B cell (primary cell): ENCODE results near the gene NID1. TPM values are rescaled to one million over a fixed set of nuclear protein-coding genes. Genes with fewer than 3 reads are reported as not detected.

Source experiments
- ATAC-seq: fragments of 200-7000 bp; cut with Tn5 transposase; one replicate; pipeline ENCODE4 v1.10.0; 2021; ENCODE audit warnings: low read depth, mild to moderate bottlenecking, moderate number of reproducible peaks, moderate library complexity
- CTCF ChIA-PET: fragments of 350-600 bp; sonication (Branson Sonifier 250); formaldehyde crosslinking; loops from one replicate; lab custom pipeline; 2021; ENCODE audit warnings: antibody characterized with exemption, inconsistent platforms; lab: Charles Lee
- POLR2A ChIA-PET: fragments of 350-600 bp; sonication (Branson Sonifier 250); formaldehyde crosslinking; loops from one replicate; lab custom pipeline; 2021; ENCODE audit warnings: antibody characterized with exemption; lab: Charles Lee
- DNase-seq: peaks from one replicate; pipeline ENCODE4 v3.0.0; 2013
- H2AFZ ChIP-seq: 2 replicates; pipeline ENCODE4 v1.6.1; 2012; ENCODE audit warnings: mild to moderate bottlenecking, low read depth, low read length; ENCODE audit not compliant: insufficient read depth, poor library complexity, severe bottlenecking
- H3K27ac ChIP-seq, 2 donors: 1 replicate in 1 of 2; 2 replicates in 1 of 2; pipeline ENCODE4 v1.5.1; 2012 to 2013; ENCODE audit warnings: low read length in 2 of 2, mild to moderate bottlenecking in 2 of 2, moderate library complexity in 1 of 2
- H3K27me3 ChIP-seq, 4 experiments: fragments of 200-600 bp in 1 of 4; sonication (generic) in 1 of 4; replicated peaks in 1 of 4; 1 replicate in 2 of 4; 2 replicates in 2 of 4; pipeline versions ENCODE4 v1.6.1 to v1.7.0; 2013 to 2016; ENCODE audit warnings: low read length in 3 of 4, mild to moderate bottlenecking in 2 of 4, mixed read lengths in 1 of 4, moderate library complexity in 1 of 4; ENCODE audit not compliant: insufficient read depth in 4 of 4, control insufficient read depth in 3 of 4; ENCODE audit errors: control extremely low read depth in 1 of 4
- H3K36me3 ChIP-seq, 2 experiments: replicated peaks in 1 of 2; 1 replicate in 1 of 2; 2 replicates in 1 of 2; pipeline versions ENCODE4 v1.6.1 to v1.7.1; 2013; ENCODE audit warnings: low read length in 1 of 2; ENCODE audit not compliant: insufficient read depth in 2 of 2, control insufficient read depth in 1 of 2; ENCODE audit errors: control extremely low read depth in 1 of 2, extremely low read depth in 1 of 2
- H3K4me1 ChIP-seq, 2 donors: fragments of 200-600 bp in 1 of 2; sonication (generic) in 1 of 2; 1 replicate in 1 of 2; 2 replicates in 1 of 2; pipeline versions ENCODE4 v1.5.1 to v1.6.1; 2013 to 2017; ENCODE audit warnings: low read length in 2 of 2; ENCODE audit not compliant: control insufficient read depth in 2 of 2, insufficient read depth in 2 of 2
- H3K4me2 ChIP-seq: replicated peaks from 2 replicates; pipeline ENCODE3; 2012; ENCODE audit warnings: mild to moderate bottlenecking, low read depth, low read length; ENCODE audit not compliant: poor library complexity, severe bottlenecking
- H3K4me3 ChIP-seq, 5 experiments: fragments of 200-600 bp in 1 of 5; sonication (generic) in 1 of 5; 1 replicate in 3 of 5; 2 replicates in 2 of 5; pipeline versions ENCODE4 v1.5.1 to v1.7.0; 2011 to 2016; ENCODE audit warnings: low read length in 4 of 5, mild to moderate bottlenecking in 4 of 5, low read depth in 2 of 5, control low read depth in 1 of 5, moderate library complexity in 1 of 5; ENCODE audit not compliant: insufficient read depth in 1 of 5; ENCODE audit errors: control extremely low read depth in 1 of 5, extremely low read depth in 1 of 5
- H3K79me2 ChIP-seq: fragments of 200-600 bp; sonication (generic); one replicate; pipeline ENCODE4 v1.6.0; 2016; ENCODE audit warnings: low read length; ENCODE audit not compliant: control insufficient read depth, insufficient read depth
- H3K9ac ChIP-seq: fragments of 200-600 bp; sonication (generic); 2 replicates; pipeline ENCODE4 v1.6.1; 2017; ENCODE audit warnings: mild to moderate bottlenecking, low read length, moderate library complexity
- H3K9me3 ChIP-seq, 3 donors: one replicate each; pipeline versions ENCODE4 v1.6.1 to v1.7.1; 2013; ENCODE audit warnings: low read length in 2 of 3; ENCODE audit not compliant: control insufficient read depth in 2 of 3, insufficient read depth in 1 of 3; ENCODE audit errors: control extremely low read depth in 1 of 3
- H4K20me1 ChIP-seq: 2 replicates; pipeline ENCODE4 v1.6.0; 2012; ENCODE audit warnings: mild to moderate bottlenecking, low read length; ENCODE audit not compliant: insufficient read depth, control insufficient read depth, poor library complexity, severe bottlenecking
- H3K27ac Mint-ChIP-seq: one replicate; pipeline ENCODE4 v1.8.0; 2021; ENCODE audit warnings: mixed read lengths
- H3K27me3 Mint-ChIP-seq: one replicate; pipeline ENCODE4 v1.8.0; 2021; ENCODE audit warnings: mixed read lengths
- H3K4me1 Mint-ChIP-seq: one replicate; pipeline ENCODE4 v1.8.0; 2021; ENCODE audit warnings: mixed read lengths
- H3K4me3 Mint-ChIP-seq: one replicate; pipeline ENCODE4 v1.8.0; 2021; ENCODE audit warnings: mixed read lengths
- H3K9me3 Mint-ChIP-seq: one replicate; pipeline ENCODE4 v1.8.0; 2022; ENCODE audit warnings: mixed read lengths; ENCODE audit not compliant: insufficient read depth
- CTCF ChIP-seq: fragments of 200-600 bp; IDR thresholded peaks from one replicate; pipeline ENCODE4 v1.8.0; 2022; ENCODE audit warnings: antibody characterized with exemption, mild to moderate bottlenecking
- EZH2 ChIP-seq: IDR thresholded peaks from 2 replicates; pipeline ENCODE4 v1.6.1; 2012; ENCODE audit warnings: borderline replicate concordance, low read depth, mild to moderate bottlenecking, moderate library complexity, low read length; ENCODE audit not compliant: insufficient read depth, poor library complexity, severe bottlenecking
- WGBS: methylation state at CpG from one replicate; pipeline ENCODE4 v1.1.5; 2013; ENCODE audit warnings: missing lambda C conversion rate; ENCODE audit not compliant: insufficient coverage; 5-methylcytosine and 5-hydroxymethylcytosine counted together
- intact Hi-C: fragments of 100-400 bp; cut with micrococcal nuclease; formaldehyde crosslinking; loops from one replicate; pipeline ENCODE4 v1.10.0; 2022
- polyA plus RNA-seq: library from polyadenylated mRNA; depleted of rRNA; stranded (reverse); fragments of >200 nt; gene quantifications from 2 replicates; pipeline ENCODE4 v1.2.3, GENCODE V29; 2012
- total RNA-seq, 2 donors: library from RNA; stranded (reverse); fragments of 120-200 nt in 1 of 2; gene quantifications; 1 replicate in 1 of 2; 2 replicates in 1 of 2; pipeline versions ENCODE4 v1.2.3 to v1.2.4, GENCODE V29; 2013 to 2022

NID1 gene
- total and polyA plus RNA-seq, 2 donors (not counting 1 experiment from before 2014, with no cell fraction given): 0.06 TPM; not detected in 1

GRCh38 chr1:236039740-236040685 lies 24.9 kb downstream of the NID1 start:
- no peak for DNase-seq
- no peak for ATAC-seq
- Histone ChIP-seq H3K79me2 (no peaks in the 10 kb centered on the region), H3K4me1 (no peaks in the 10 kb centered on the region), H3K9me3 (peaks cover 0 to 10% (median 0%) of the 10 kb centered on the region in 3 donors), H4K20me1 (no peaks in the 10 kb centered on the region), H3K4me3 (no peak overlapping the region), H3K36me3 (no peaks in the 10 kb centered on the region), H3K27ac (no peak overlapping the region), H3K27me3 (peaks cover 0 to 3% (median 0%) of the 10 kb centered on the region in 4 experiments), H3K9ac (no peak overlapping the region), H2AFZ (no peak overlapping the region), H3K4me2 (no peak overlapping the region)
- Mint-ChIP-seq H3K9me3 (no peaks in the 10 kb centered on the region), H3K27me3 (peaks cover 33% of the 10 kb centered on the region), H3K4me1 (no peaks in the 10 kb centered on the region), H3K4me3 (no peak overlapping the region), H3K27ac (no peak overlapping the region)
- ChIA-PET CTCF (no interaction called here), POLR2A (no interaction called here)
- intact Hi-C loops: no loop called here
- WGBS: 96% methylated on average over 9 of the region's 13 CpGs
- TF ChIP-seq CTCF: no peak
- no peak for TF ChIP-seq EZH2

GRCh38 chr1:236038034-236038433 lies 26.9 kb downstream of the NID1 start:
- no peak overlapping the region for H2AFZ ChIP-seq
- ChIA-PET CTCF (no interaction called here), POLR2A (no interaction called here)
- H3K9ac ChIP-seq: no peak overlapping the region
- H3K79me2 ChIP-seq: no peaks in the 10 kb centered on the region
- H3K27me3 Mint-ChIP-seq: peaks cover 27% of the 10 kb centered on the region
- H3K27ac Mint-ChIP-seq: no peak overlapping the region
- TF ChIP-seq EZH2 (no peak), CTCF (no peak)
- H3K4me3 ChIP-seq: no peak overlapping the region
- H4K20me1 ChIP-seq: no peaks in the 10 kb centered on the region
- no peaks in the 10 kb centered on the region for H3K4me1 Mint-ChIP-seq
- no peaks in the 10 kb centered on the region for H3K4me1 ChIP-seq
- no peak overlapping the region for H3K4me2 ChIP-seq
- peaks cover 0 to 3% (median 0%) of the 10 kb centered on the region in 4 experiments for H3K27me3 ChIP-seq
- H3K27ac ChIP-seq: no peak overlapping the region
- 96% methylated on average over 14 of the region's 15 CpGs for WGBS
- H3K36me3 ChIP-seq: no peaks in the 10 kb centered on the region
- no peak overlapping the region for H3K4me3 Mint-ChIP-seq
- H3K9me3 ChIP-seq: peaks cover 0 to 4% (median 0%) of the 10 kb centered on the region in 3 donors
- ATAC-seq (no peak), DNase-seq (no peak)
- intact Hi-C loops: no loop called here
- H3K9me3 Mint-ChIP-seq: no peaks in the 10 kb centered on the region
